HepG2 (cell line): Measurements from ENCODE around the gene ANKRD35. TPM values are rescaled to one million over a fixed set of nuclear protein-coding genes. Genes with fewer than 3 reads are reported as not detected.

Experiments
- CREM ChIP-seq, 2 experiments: sonication (generic) in 1 of 2; formaldehyde crosslinking in 1 of 2; IDR thresholded peaks; 2 replicates each; pipeline versions ENCODE4 v1.4.0 to v1.6.1; 2016 to 2020; ENCODE audit warnings: antibody characterized with exemption in 1 of 2, mild to moderate bottlenecking in 1 of 2, missing genetic modification reagents in 1 of 2
- ELF4 ChIP-seq: sonication (generic); formaldehyde crosslinking; IDR thresholded peaks from 2 replicates; pipeline ENCODE4 v1.5.0; 2020; ENCODE audit warnings: missing genetic modification reagents, mild to moderate bottlenecking, moderate library complexity, borderline replicate concordance
- FOXK2 ChIP-seq: fragments of 450-650 bp; IDR thresholded peaks from 2 replicates; pipeline ENCODE4 v1.6.1; 2016
- ISX ChIP-seq: sonication (generic); formaldehyde crosslinking; conservative IDR thresholded peaks from 2 replicates; pipeline ENCODE4 v1.5.0; 2020; ENCODE audit warnings: missing genetic modification reagents
- KDM1A ChIP-seq: IDR thresholded peaks from 2 replicates; pipeline ENCODE4 v1.6.1; 2016; ENCODE audit warnings: missing compliant biosample characterization
- MEIS2 ChIP-seq: sonication (generic); formaldehyde crosslinking; IDR thresholded peaks from 2 replicates; pipeline ENCODE4 v1.9.0; 2021; ENCODE audit warnings: mild to moderate bottlenecking, missing genetic modification reagents
- MYPOP ChIP-seq: sonication (generic); formaldehyde crosslinking; IDR thresholded peaks from 2 replicates; pipeline ENCODE4 v1.8.1; 2023; ENCODE audit warnings: mild to moderate bottlenecking, moderate library complexity, missing genetic modification reagents
- NRL ChIP-seq: sonication (generic); formaldehyde crosslinking; IDR thresholded peaks from 2 replicates; pipeline ENCODE4 v1.5.0; 2020; ENCODE audit warnings: missing genetic modification reagents, mild to moderate bottlenecking, moderate library complexity, borderline replicate concordance
- PPARG ChIP-seq: conservative IDR thresholded peaks from 2 replicates; pipeline ENCODE4 v1.6.1; 2016; ENCODE audit warnings: missing biosample characterization, missing genetic modification reagents
- RERE ChIP-seq: IDR thresholded peaks from 2 replicates; pipeline ENCODE4 v1.6.1; 2016; ENCODE audit warnings: low read depth, missing genetic modification reagents, missing compliant biosample characterization
- SPEN ChIP-seq: sonication (generic); formaldehyde crosslinking; IDR thresholded peaks from 2 replicates; pipeline ENCODE4 v1.5.1; 2020; ENCODE audit warnings: low read depth, mild to moderate bottlenecking, missing genetic modification reagents
- TARDBP ChIP-seq: sonication (generic); formaldehyde crosslinking; IDR thresholded peaks from 2 replicates; pipeline ENCODE4 v1.8.0; 2022; ENCODE audit warnings: mild to moderate bottlenecking, missing genetic modification reagents
- TCF7L2 ChIP-seq: IDR thresholded peaks from 2 replicates; pipeline ENCODE4 v1.6.1; 2011; ENCODE audit warnings: mild to moderate bottlenecking, low read depth, low read length, moderate library complexity
- THAP7 ChIP-seq: sonication (generic); formaldehyde crosslinking; IDR thresholded peaks from 2 replicates; pipeline ENCODE4 v1.8.1; 2023; ENCODE audit warnings: mild to moderate bottlenecking, missing genetic modification reagents
- ZBTB25 ChIP-seq: IDR thresholded peaks from 2 replicates; pipeline ENCODE4 v1.6.1; 2018; ENCODE audit warnings: missing genetic modification reagents
- ZNF124 ChIP-seq: sonication (generic); formaldehyde crosslinking; IDR thresholded peaks from 2 replicates; pipeline ENCODE4 v1.4.0; 2020; ENCODE audit warnings: missing genetic modification reagents
- ZNF337 ChIP-seq: sonication (generic); formaldehyde crosslinking; IDR thresholded peaks from 2 replicates; pipeline ENCODE4 v1.5.1; 2020; ENCODE audit warnings: missing genetic modification reagents, low read depth, mild to moderate bottlenecking, borderline replicate concordance
- ZNF607 ChIP-seq: sonication (generic); formaldehyde crosslinking; IDR thresholded peaks from 2 replicates; pipeline ENCODE4 v1.5.1; 2020; ENCODE audit warnings: missing genetic modification reagents, mild to moderate bottlenecking, borderline replicate concordance
- ZNF878 ChIP-seq: sonication (generic); formaldehyde crosslinking; IDR thresholded peaks from 2 replicates; pipeline ENCODE4 v1.8.1; 2023; ENCODE audit warnings: mild to moderate bottlenecking, missing genetic modification reagents, moderate library complexity
- ZSCAN31 ChIP-seq: sonication (generic); formaldehyde crosslinking; IDR thresholded peaks from 2 replicates; pipeline ENCODE4 v1.5.0; 2020; ENCODE audit warnings: low read depth, mild to moderate bottlenecking, missing genetic modification reagents
- polyA plus RNA-seq, 8 experiments: library from polyadenylated mRNA; depleted of rRNA in 3 of 8; stranded (reverse) in 7 of 8; unstranded in 1 of 8; fragments of >200 nt; fragmentation: Illumina TruSeq in 4 of 8; extraction: Trizol in 4 of 8; gene quantifications; 2 replicates each; pipeline versions ENCODE4 v1.2.1 to v1.2.3, GENCODE V29; 2011 to 2016; ENCODE audit warnings: low read depth in 4 of 8, missing spikeins in 1 of 8, mixed read lengths in 1 of 8; ENCODE audit not compliant: insufficient read depth in 1 of 8
- total RNA-seq, 5 experiments: library from RNA; depleted of rRNA; stranded (reverse); fragments of >200 nt; fragmentation: Illumina TruSeq; extraction: Trizol; gene quantifications; 2 replicates each; pipeline ENCODE4 v1.2.3, GENCODE V29; 2016; ENCODE audit warnings: low read depth in 1 of 5

ANKRD35 gene
- total and polyA plus RNA-seq, 2 of the 13 experiments (the other 11 are each of a cell fraction or from before 2014, with no cell fraction given) = 0.02 TPM; not detected in 1

- TF ChIP-seq MYPOP (peak; percentile 82; the same call in 1 of the 2 replicates), ZBTB25 (CRISPR knock-in tag) (peak; percentile 75), THAP7 (no peak), ZNF124 (peak; percentile 62; the same call in 1 of the 2 replicates), ELF4 (CRISPR knock-in tag) (peak; percentile 91), ZSCAN31 (peak; percentile 19; the same call in 1 of the 2 replicates), SPEN (CRISPR knock-in tag) (peak; percentile 74; the same call in 1 of the 2 replicates), RERE (CRISPR knock-in tag) (no peak), MEIS2 (CRISPR knock-in tag) (peak; percentile 79), PPARG (CRISPR knock-in tag) (peak; percentile 71; the same call in 1 of the 2 replicates), ZNF878 (CRISPR knock-in tag) (peak; percentile 91), ZNF607 (CRISPR knock-in tag) (peak; percentile 50; the same call in 1 of the 2 replicates), TARDBP (CRISPR knock-in tag) (peak; percentile 76), NRL (0 out of 2 replicates have a peak, but pooled peaks have one; percentile 29), FOXK2 (peak; percentile 64; the same call in 1 of the 2 replicates), ISX (CRISPR knock-in tag) (0 out of 2 replicates have a peak, but pooled peaks have one; percentile 32), ZNF337 (CRISPR knock-in tag) (no peak), TCF7L2 (no peak), KDM1A (no peak), CREM (IDR thresholded peaks at IDR 0.05) (peak; percentile 75), CREM (CRISPR knock-in tag; IDR thresholded peaks at IDR 0.05) (no peak)
Observed at GRCh38 chr1:145891587-145892485, 6.2 kb upstream of the ANKRD35 start (continued).
